Body of pancreas (tissue), 4 donors: Measurements from ENCODE around the gene IPPK. TPM values are rescaled to one million over a fixed set of nuclear protein-coding genes. Genes with fewer than 3 reads are reported as not detected.

ENCODE experiments used
- ATAC-seq: fragments of 150-250 bp; one replicate; pipeline ENCODE4 v1.9.1; 2016
- DNase-seq, 4 donors: peaks; one replicate each; pipeline ENCODE4 v3.0.0-alpha.2; 2019
- H3K27ac ChIP-seq, 4 donors: fragments of 200-600 bp; sonication (generic); 1 replicate in 3 of 4; 2 replicates in 1 of 4; pipeline versions ENCODE4 v1.5.1 to v1.6.1; 2016 to 2019; ENCODE audit warnings: mild to moderate bottlenecking in 1 of 4, mixed read lengths in 1 of 4, moderate library complexity in 1 of 4
- H3K27me3 ChIP-seq, 2 donors: fragments of 200-600 bp; sonication (generic); one replicate each; pipeline ENCODE4 v1.6.0; 2016; ENCODE audit warnings: mild to moderate bottlenecking in 1 of 2
- H3K36me3 ChIP-seq, 2 donors: fragments of 200-600 bp; sonication (generic); replicated peaks in 1 of 2; 2 replicates each; pipeline ENCODE4 v1.5.1; 2016; ENCODE audit warnings: low read depth in 2 of 2; ENCODE audit not compliant: insufficient read depth in 1 of 2
- H3K4me1 ChIP-seq: fragments of 200-600 bp; sonication (generic); one replicate; pipeline ENCODE4 v1.6.0; 2016
- H3K4me3 ChIP-seq, 2 donors: fragments of 200-600 bp; sonication (generic); 1 replicate in 1 of 2; 2 replicates in 1 of 2; pipeline ENCODE4 v1.5.1; 2016 to 2019
- H3K9me3 ChIP-seq, 3 donors: fragments of 200-600 bp; sonication (generic); 1 replicate in 2 of 3; 2 replicates in 1 of 3; pipeline ENCODE4 v1.5.1; 2016
- POLR2A ChIP-seq, 3 donors: fragments of 450-650 bp; IDR thresholded peaks; one replicate each; pipeline ENCODE4 v1.6.1; 2016; ENCODE audit warnings: antibody characterized with exemption in 3 of 3, mild to moderate bottlenecking in 2 of 3
- WGBS, 2 donors: methylation state at CpG; one replicate each; pipeline ENCODE4 v1.1.5; 2017; 5-methylcytosine and 5-hydroxymethylcytosine counted together
- intact Hi-C: fragments of 100-400 bp; cut with DNase I; formaldehyde crosslinking; loops from one replicate; pipeline ENCODE4 v1.15.1; 2023
- total RNA-seq, 2 donors: library from RNA; depleted of rRNA; stranded (reverse); fragments of >200 nt; gene quantifications; one replicate each; pipeline ENCODE4 v1.1.0, GENCODE V29; 2016
- TF ChIP-seq, protein P1 (sequence below), 7 experiments: fragments of 450-650 bp in 4 of 7; fragments of 200-600 bp in 3 of 7; sonication (generic) in 3 of 7; IDR thresholded peaks; one replicate each; pipeline ENCODE4 v1.5.1; 2016 to 2019; ENCODE audit warnings: antibody characterized with exemption in 7 of 7

The IPPK gene
- total RNA-seq, 2 donors from 2014 or later, result 2.9 to 6.3 TPM

- H3K4me1 ChIP-seq, result no peaks in the 10 kb centered on the region
- H3K4me3 ChIP-seq, result no peak overlapping the region
- no peaks in the 10 kb centered on the region for H3K27me3 ChIP-seq
- intact Hi-C loops, result no loop called here
- peaks cover 10 to 31% of the 10 kb centered on the region in 2 donors for H3K36me3 ChIP-seq
- TF ChIP-seq, protein P1, sequence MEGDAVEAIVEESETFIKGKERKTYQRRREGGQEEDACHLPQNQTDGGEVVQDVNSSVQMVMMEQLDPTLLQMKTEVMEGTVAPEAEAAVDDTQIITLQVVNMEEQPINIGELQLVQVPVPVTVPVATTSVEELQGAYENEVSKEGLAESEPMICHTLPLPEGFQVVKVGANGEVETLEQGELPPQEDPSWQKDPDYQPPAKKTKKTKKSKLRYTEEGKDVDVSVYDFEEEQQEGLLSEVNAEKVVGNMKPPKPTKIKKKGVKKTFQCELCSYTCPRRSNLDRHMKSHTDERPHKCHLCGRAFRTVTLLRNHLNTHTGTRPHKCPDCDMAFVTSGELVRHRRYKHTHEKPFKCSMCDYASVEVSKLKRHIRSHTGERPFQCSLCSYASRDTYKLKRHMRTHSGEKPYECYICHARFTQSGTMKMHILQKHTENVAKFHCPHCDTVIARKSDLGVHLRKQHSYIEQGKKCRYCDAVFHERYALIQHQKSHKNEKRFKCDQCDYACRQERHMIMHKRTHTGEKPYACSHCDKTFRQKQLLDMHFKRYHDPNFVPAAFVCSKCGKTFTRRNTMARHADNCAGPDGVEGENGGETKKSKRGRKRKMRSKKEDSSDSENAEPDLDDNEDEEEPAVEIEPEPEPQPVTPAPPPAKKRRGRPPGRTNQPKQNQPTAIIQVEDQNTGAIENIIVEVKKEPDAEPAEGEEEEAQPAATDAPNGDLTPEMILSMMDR (IDR thresholded peaks at IDR 0.05), result no peak
- TF ChIP-seq POLR2A (IDR thresholded peaks at IDR 0.05), result no peak
- no peak for DNase-seq
- no peak for ATAC-seq
- no peak overlapping the region for H3K27ac ChIP-seq
- H3K9me3 ChIP-seq, result no peaks in the 10 kb centered on the region
- WGBS, 2 donors, result 91 to 94% methylated on average over 15 of the region's 15 CpGs
These were observed 43.6 kb upstream of the IPPK start for GRCh38 chr9:92713528-92713927.

DNA sequence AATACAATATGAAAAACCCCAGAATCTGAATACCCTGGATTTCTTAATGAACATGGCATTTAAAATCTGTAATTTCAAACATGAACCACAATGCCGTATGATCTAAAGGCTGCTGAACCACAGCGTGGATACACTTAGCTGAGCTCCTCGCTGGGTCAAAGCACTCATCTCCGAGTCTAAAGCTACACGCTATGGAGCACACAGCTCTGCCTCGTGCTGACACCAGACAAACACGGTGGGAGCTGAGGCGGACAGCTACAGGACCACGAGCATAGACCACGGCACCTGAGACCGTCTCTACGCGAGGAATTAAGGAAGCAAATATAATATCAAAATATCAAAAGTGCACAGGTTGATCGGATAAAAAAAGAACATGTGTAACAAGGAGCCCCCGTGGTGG is 42.8 kb upstream of the IPPK start:
- 94% methylated on average over 15 of the region's 15 CpGs for WGBS, 2 donors
- H3K4me3 ChIP-seq, result no peak overlapping the region
- DNase-seq (no peak), ATAC-seq (no peak)
- H3K27ac ChIP-seq, result no peak overlapping the region
- no peaks in the 10 kb centered on the region for H3K4me1 ChIP-seq
- no peaks in the 10 kb centered on the region for H3K9me3 ChIP-seq
- H3K36me3 ChIP-seq, result peaks cover 4 to 25% of the 10 kb centered on the region in 2 donors
- no peak for TF ChIP-seq POLR2A (IDR thresholded peaks at IDR 0.05)
- TF ChIP-seq, protein P1 (IDR thresholded peaks at IDR 0.05), result no peak
- intact Hi-C loops, result no loop called here
- no peaks in the 10 kb centered on the region for H3K27me3 ChIP-seq

DNA sequence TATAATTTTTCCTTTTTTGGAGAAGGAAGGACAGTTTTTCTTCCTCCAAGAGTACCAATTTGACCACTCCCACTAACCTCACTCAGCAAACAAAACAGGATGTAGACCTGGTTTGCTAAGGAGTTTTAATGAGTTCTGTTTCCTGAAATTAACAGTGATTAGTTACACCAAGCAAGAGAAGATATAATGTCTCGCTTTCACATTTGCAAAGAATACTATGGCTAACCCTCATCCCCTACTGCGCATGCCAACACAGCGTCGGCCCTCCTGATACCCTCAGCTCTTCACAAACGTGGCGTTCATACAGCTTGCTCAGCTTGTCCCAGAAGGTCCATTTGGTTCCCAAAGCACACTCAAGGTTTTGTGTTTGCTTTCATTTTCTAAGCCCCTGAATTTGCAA is 41.9 kb upstream of the IPPK start:
- no peaks in the 10 kb centered on the region for H3K4me1 ChIP-seq
- H3K9me3 ChIP-seq, result no peaks in the 10 kb centered on the region
- DNase-seq (no peak), ATAC-seq (no peak)
- no peaks in the 10 kb centered on the region for H3K27me3 ChIP-seq
- H3K4me3 ChIP-seq, result no peak overlapping the region
- intact Hi-C loops, result no loop called here
- WGBS, 2 donors, result 74 to 88% methylated on average over 6 of the region's 6 CpGs
- no peak for TF ChIP-seq POLR2A (IDR thresholded peaks at IDR 0.05)
- TF ChIP-seq, protein P1 (IDR thresholded peaks at IDR 0.05), result no peak
- peaks cover 0 to 21% of the 10 kb centered on the region in 2 donors for H3K36me3 ChIP-seq
- H3K27ac ChIP-seq, result no peak overlapping the region

DNA sequence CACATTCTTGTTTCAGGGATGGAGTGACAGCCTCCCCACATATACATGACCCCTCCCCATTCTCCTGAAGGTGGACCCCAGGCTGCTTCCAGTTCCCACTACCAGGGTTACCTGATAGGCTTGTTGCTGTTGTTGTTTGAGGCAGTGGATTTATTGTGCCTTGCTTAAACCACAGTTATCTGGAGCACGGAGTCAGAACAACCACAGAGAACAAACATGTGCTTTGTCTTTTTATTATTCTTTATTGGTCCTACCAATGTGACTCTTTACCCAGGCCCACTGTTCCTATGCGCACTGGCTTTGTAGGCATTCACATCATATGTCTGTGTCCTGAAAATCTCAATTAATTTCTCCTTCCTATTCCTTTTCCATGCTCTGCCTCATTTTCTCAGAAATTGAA is 41.2 kb upstream of the IPPK start:
- H3K27me3 ChIP-seq, result no peaks in the 10 kb centered on the region

DNA sequence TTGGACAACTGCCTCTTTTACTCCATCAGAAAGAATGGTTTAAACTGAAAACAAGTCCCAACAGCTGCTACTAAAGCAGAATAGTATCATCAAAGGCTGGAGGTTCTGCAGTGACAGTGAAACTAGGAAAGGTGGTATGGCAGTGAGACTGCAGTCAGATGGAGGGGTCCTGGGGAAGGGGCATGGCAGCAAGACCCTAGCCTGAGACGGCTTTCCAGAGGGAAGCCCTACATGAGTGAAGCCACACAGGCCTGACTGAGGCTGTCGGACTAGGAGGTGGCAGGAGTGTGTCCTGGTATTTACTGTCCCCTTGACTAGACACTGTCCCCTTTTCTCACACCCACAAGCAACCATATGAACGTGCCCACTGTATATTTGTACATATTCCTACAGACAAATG is 40.4 kb upstream of the IPPK start:
- peaks cover 0 to 21% of the 10 kb centered on the region in 2 donors for H3K36me3 ChIP-seq
- DNase-seq (no peak), ATAC-seq (no peak)
- no peaks in the 10 kb centered on the region for H3K4me1 ChIP-seq
- intact Hi-C loops, result no loop called here
- H3K27ac ChIP-seq, result no peak overlapping the region
- H3K4me3 ChIP-seq, result no peak overlapping the region
- 76 to 81% methylated on average over 3 of the region's 3 CpGs for WGBS, 2 donors
- TF ChIP-seq, protein P1 (IDR thresholded peaks at IDR 0.05), result no peak
- no peak for TF ChIP-seq POLR2A (IDR thresholded peaks at IDR 0.05)
- H3K9me3 ChIP-seq, result no peaks in the 10 kb centered on the region
- no peaks in the 10 kb centered on the region for H3K27me3 ChIP-seq

More for the DNA sequence above, 41.2 kb upstream of the IPPK start:
- intact Hi-C loops, result no loop called here
- 56 to 83% methylated on average over 2 of the region's 2 CpGs for WGBS, 2 donors
- H3K36me3 ChIP-seq, result peaks cover 0 to 21% of the 10 kb centered on the region in 2 donors
- TF ChIP-seq, protein P1 (IDR thresholded peaks at IDR 0.05), result no peak
- no peak for TF ChIP-seq POLR2A (IDR thresholded peaks at IDR 0.05)
- ATAC-seq, result no peak
- no peaks in the 10 kb centered on the region for H3K9me3 ChIP-seq
- no peaks in the 10 kb centered on the region for H3K4me1 ChIP-seq
- no peak overlapping the region for H3K27ac ChIP-seq
- no peak overlapping the region for H3K4me3 ChIP-seq
- no peak for DNase-seq
